Measurements from ENCODE around the gene GPER1.

- TF ChIP-seq CTCF (IDR thresholded peaks at IDR 0.05) (no peak), POLR2A (IDR thresholded peaks at IDR 0.05) (no peak)
These were observed 36.8 kb upstream of the GPER1 start for GRCh38 chr7:1050956-1051690.
